Neural cell (in vitro differentiated cells): Measurements from ENCODE around the gene ZC3H12D.

Experiments
- EP300 ChIP-seq: fragments of 450-650 bp; conservative IDR thresholded peaks from 2 replicates; pipeline ENCODE4 v1.6.1; 2014; ENCODE audit warnings: antibody characterized with exemption, mild to moderate bottlenecking, moderate library complexity; ENCODE audit not compliant: poor library complexity, severe bottlenecking
- EZH2 ChIP-seq: fragments of 200-600, 300-800 bp; shearing (Covaris generic), sonication (generic); IDR thresholded peaks from 2 replicates; pipeline ENCODE4 v1.6.1; 2014; ENCODE audit warnings: antibody characterized with exemption, low read length, borderline replicate concordance, mild to moderate bottlenecking; ENCODE audit not compliant: insufficient read depth, poor library complexity, severe bottlenecking
- MXI1 ChIP-seq: fragments of 450-650 bp; conservative IDR thresholded peaks from 2 replicates; pipeline ENCODE4 v1.6.1; 2014; ENCODE audit warnings: antibody characterized with exemption, mild to moderate bottlenecking; ENCODE audit not compliant: poor library complexity, severe bottlenecking
- POLR2AphosphoS5 ChIP-seq: IDR thresholded peaks from 2 replicates; pipeline ENCODE4 v1.6.1; 2012
- RAD21 ChIP-seq: fragments of 450-650 bp; conservative IDR thresholded peaks from 2 replicates; pipeline ENCODE4 v1.6.1; 2014; ENCODE audit warnings: antibody characterized with exemption, mild to moderate bottlenecking, moderate library complexity
- TAF1 ChIP-seq: IDR thresholded peaks from 2 replicates; pipeline ENCODE4 v1.6.1; 2012; ENCODE audit warnings: low read depth
- TF ChIP-seq, protein P1 (sequence below): fragments of 450-650 bp; IDR thresholded peaks from 2 replicates; pipeline ENCODE4 v1.5.1; 2014; ENCODE audit warnings: antibody characterized with exemption, mild to moderate bottlenecking, moderate library complexity; ENCODE audit not compliant: poor library complexity, severe bottlenecking

DNA sequence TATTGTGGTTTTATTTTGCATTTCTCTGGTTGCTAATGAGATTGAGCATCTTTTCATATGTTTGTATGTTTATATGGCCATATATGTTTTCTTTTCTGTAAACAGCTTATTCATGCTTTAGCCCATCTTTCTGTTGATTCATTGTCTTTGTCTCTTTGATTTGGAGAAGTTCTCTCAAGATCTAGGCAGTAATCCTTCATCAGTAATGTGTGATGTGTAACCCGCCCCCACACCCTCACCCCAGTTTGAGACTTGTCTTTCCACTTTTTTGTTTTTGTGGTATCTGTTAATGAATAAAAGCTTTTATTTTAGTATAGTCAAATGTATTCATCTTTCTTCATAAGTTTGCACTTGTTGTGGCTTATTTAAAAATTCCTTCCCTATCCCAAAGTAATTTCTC, 26.0 kb downstream of the ZC3H12D start:
- TF ChIP-seq MXI1, result no peak
- TF ChIP-seq, protein P1, sequence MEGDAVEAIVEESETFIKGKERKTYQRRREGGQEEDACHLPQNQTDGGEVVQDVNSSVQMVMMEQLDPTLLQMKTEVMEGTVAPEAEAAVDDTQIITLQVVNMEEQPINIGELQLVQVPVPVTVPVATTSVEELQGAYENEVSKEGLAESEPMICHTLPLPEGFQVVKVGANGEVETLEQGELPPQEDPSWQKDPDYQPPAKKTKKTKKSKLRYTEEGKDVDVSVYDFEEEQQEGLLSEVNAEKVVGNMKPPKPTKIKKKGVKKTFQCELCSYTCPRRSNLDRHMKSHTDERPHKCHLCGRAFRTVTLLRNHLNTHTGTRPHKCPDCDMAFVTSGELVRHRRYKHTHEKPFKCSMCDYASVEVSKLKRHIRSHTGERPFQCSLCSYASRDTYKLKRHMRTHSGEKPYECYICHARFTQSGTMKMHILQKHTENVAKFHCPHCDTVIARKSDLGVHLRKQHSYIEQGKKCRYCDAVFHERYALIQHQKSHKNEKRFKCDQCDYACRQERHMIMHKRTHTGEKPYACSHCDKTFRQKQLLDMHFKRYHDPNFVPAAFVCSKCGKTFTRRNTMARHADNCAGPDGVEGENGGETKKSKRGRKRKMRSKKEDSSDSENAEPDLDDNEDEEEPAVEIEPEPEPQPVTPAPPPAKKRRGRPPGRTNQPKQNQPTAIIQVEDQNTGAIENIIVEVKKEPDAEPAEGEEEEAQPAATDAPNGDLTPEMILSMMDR, result no peak
- TF ChIP-seq RAD21, result no peak
- no peak for TF ChIP-seq EZH2
- no peak for TF ChIP-seq POLR2AphosphoS5
- no peak for TF ChIP-seq EP300
- no peak for TF ChIP-seq TAF1
